HG03045 (cell line): ENCODE measurements around the gene C16orf96.
"Not testable (repeated sequence)": the region's sequence is repeated elsewhere in the genome, so short reads cannot be mapped to it uniquely, and the experiment has no call there.

Experiments
- ATAC-seq: cut with Tn5 transposase; IDR thresholded peaks from one replicate; pipeline ENCODE4 v1.9.1; 2021; ENCODE audit warnings: mild to moderate bottlenecking, moderate library complexity; ENCODE audit not compliant: unreplicated experiment

The C16orf96 gene

DNA sequence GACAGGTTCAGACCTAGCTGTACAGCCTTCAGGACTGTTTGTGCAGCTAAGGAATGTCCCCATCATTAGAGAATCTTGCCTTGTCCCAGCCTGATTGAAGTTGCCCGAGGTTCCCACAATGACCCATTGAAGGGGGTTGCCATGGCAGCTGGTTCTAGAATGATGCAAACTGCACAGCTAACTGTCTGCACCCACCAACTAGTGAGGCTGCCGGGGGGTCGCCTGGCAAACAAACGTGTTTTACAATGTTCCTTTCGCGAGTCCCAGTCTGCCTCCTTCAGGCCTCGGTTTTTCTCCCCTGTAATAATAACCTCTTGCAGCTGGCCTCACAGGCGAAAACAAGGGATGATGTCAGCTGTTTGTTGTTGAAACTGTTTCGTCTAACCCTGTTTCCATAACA is 5.5 kb downstream of the C16orf96 start:
- ATAC-seq, result no peak

DNA sequence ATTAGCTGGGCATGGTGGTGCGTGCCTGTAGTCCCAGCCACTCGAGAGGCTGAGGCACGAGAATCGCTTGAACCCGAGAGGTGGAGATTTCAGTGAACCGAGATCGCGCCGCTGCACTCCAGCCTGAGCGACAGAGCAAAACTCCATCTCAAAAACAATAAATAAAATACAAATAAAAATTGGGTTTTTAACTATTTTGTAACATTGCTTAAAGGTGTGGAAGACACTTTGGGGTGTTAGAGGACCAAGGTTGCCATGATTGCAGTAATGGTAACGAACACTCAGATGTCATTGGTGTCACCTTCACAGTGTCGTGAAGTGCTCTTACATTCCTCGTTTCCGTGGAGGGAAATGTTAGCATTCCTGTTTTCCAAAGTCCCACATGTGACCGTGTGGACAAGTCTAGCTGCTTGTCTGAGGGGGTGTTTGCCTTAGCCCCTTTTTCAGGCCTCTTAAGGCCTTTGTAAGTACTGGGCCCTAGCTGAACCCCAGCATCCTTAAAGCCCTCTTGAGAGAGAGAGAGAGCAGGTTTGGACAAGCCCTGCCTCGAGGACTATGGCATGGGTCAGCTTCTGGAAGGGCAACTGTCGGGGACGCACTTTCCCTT is 8.6 kb downstream of the C16orf96 start:
- ATAC-seq, result no peak

DNA sequence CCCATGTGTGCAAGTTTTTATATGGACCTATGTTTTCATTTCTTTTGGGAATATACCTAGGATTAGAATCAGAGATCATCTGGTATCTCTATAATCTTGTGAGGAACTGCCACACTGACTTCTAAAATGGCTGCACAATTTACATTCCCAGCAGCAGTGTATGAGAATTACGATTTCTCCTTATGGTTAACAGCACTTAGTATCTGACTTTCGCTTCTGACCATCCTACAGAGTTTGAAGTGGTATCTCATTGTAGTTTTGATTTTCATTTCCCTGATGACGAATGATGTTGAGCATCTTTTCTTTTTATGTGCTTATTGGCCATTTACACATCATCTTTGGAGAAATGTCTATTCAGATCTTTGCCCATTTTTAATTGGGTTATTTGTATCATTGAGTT is 10.0 kb downstream of the C16orf96 start:
- ATAC-seq, result no peak

DNA sequence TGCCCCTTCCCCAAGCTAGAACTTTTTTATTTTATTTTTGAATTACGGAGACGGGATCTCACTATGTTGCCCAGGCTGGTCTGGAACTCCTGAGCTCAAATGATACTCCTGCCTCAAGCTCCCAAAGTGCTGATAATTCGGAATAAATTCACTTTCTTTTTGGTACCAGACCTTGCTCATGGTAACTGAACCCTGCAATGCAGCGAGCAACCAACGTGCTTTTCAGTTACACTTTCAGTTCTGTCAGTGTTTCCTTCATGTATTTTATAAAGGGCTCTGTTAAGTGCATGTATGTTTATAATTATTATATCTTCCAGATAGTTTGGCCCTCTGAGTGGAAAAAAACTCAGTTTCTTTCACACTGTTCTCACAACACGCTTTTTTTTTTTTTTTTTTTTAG is 13.9 kb downstream of the C16orf96 start:
- ATAC-seq, result no peak

DNA sequence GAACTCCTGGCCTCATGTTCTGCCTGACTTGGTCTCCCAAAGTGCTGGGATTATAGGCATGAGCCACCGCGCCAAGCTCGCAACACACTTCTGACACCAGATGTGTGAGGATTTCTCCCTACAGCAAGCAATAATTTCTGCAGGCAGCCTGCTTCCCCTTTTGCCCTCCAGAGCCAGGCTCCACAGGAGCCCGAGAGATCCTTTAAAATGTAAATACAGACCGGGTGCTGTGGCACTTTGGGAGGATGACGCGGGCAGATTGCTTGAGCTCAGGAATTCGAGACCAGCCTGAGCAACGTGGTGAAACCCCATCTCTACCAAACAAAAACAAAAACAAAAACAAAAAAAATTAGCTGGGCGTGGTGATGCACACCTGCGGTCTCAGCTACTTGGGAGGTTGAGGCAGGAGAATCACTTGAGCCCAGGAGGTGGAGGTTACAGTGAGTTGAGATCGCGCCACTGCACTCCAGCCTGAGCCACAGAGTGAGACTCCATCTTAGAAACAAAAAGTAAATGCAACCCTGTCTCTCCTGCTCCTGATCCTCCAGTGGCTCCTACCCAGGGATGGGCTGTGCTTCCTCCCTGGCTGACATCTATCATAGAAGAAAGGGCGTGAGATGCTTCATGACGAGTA is 14.7 kb downstream of the C16orf96 start:
- ATAC-seq, result no peak

DNA sequence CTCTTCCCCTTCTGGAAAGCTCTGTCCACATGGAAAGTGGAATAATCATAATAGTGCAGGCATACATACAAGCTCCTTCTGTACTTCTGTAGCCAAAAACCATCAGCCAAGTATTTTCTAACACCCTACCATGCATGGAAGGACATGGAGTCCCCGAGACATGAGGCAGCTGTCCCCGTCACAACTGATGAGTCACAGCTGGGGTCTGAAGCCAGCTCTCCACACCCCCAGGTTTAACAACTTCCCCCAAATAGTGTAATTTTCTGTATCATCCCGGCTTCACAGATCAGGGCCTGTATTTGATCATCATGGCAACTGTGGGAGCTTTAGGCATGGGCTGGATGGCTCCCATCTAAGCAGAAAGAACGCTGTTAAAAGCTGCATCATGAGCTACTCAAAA is 16.6 kb downstream of the C16orf96 start:
- ATAC-seq, result no peak

DNA sequence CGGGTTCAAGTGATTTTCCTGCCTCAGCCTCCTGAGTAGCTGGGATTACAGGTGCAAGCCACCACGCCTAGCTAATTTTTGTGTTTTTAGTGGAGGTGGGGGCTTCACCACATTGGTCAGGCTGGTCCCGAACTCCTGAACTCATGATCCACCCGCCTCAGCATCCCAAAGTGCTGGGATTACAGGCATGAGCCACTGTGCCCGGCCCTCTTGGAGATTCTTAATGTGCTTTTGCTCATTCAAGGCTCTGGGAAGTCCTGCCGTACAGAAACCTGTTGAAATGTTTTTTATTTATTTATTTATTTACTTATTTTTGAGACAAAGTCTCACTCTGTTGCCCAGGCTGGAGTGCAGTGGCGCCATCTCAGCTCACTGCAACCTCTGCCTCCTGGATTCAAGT is 17.8 kb downstream of the C16orf96 start:
- ATAC-seq, result not testable (repeated sequence)

DNA sequence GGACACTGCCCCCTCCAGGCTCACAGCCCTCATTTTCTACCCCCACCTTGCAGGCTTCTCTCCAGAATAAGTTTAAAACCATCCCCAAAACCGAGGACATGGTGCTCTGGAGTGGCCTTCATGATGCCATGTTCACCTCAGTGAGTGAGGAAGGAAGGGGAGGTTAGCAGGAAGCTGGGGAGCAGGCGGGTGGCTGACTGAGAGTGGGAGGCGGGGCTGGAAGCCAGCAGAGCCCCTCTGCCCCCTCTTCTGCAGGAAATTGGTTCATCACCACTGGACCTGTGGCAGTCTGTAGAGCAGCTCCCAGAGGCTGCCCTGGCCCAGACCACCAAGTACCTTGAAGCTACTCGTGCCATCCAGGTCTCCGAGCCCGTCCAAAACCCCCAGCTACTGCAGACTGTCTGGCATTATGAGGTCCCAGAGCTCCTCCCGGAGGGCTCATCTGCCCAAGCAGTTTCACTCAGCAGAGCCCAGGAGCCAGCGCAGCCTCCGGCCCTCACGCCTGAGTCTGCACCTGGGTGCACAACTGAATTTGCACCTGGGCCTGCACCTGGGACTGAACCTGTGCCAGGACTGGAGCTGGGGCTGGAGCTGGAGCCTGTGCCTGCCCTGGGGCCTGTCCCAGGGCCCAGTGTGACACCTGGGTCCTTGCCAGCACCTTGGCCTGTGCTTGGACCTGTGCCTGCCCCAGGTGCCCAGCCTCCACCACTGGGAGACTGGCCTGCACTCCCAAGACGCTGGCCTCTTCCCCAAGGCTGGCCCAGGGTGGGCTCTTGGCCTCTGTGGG is 19.0 kb downstream of the C16orf96 start:
- ATAC-seq, result no peak

DNA sequence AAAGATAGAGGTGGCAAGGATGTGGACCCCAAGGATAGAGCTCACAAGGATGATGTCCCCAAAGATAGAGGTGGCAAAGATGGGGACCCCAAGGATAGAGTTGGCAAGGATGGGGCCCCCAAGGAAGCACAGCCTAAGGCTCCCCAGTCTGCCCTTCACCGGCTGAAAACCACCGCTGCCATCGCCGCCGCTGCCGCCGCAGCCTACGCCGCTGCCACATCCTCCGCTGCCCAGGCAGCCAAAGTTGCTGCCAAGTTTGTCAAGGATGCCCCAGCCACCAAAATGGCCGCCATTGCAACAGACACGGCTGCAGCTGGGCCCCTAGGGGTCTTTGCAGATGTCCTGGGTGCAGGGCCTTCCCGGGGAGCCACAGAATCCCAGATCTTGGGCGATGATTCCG is 19.9 kb downstream of the C16orf96 start:
- no peak for ATAC-seq

DNA sequence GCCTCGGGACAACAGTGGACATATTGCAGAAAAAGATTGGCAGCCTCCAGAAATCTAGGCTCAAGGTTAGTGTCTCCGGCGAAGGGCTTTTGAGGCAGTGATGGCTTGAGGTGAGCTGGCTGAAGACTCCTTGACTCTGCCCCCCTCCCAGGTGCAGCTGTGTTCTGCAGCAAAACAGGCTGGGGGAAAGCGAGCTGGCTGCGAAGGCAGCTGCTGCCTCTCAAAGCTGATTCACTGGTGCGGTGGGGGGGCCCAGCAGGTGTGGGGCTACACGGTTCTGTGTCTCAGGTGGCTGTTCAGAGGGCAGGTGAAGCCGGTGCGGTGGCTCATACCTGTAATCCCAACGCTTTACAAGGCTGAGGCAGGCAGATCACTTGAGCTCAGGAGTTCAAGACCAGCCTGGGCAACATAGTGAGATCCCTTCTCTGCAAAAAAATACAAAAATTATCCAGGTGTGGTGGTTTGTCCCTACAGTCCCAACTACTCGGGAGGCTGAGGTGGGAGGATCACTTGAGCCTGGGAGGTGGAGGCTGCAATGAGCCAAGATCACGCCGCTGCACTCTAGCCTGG is 22.9 kb downstream of the C16orf96 start:
- ATAC-seq, result no peak

DNA sequence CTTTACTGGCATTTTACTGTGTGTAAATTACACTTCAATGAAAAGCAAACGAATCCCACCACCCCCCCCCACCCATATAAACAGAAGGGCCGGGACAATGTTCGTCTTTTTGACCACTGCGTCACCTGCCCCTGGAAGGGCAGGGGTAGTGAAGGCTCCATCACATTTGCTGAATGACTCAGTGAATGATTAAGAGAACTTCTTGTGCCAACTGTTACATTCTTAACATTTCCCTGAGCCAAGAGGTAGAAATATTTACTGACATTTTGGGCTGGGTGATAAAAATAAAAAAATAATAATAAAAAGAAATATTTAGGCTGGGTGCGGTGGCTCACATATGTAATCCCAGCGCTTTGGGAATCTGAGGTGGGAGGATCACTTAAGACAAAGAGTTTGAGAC is 24.1 kb downstream of the C16orf96 start:
- ATAC-seq, result no peak

DNA sequence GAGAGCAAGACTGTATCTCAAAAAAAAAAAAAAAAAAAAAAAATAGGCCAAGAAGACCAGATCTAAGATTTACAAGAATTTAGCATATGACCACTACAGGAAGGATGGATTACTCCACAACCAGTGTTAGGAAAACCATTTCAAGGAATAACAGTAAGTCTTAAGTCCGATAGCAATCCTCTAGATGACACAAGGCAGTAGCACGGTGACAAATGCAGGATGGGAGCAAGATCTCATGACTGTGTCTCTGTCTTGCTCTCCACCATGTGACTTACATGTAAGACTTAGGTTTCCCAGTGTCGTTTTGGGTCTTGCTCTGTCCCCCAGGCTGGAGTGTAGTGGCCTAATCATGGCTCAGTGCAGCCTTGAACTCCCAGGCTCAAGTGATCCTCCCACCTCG is 27.8 kb downstream of the C16orf96 start:
- ATAC-seq, result no peak

DNA sequence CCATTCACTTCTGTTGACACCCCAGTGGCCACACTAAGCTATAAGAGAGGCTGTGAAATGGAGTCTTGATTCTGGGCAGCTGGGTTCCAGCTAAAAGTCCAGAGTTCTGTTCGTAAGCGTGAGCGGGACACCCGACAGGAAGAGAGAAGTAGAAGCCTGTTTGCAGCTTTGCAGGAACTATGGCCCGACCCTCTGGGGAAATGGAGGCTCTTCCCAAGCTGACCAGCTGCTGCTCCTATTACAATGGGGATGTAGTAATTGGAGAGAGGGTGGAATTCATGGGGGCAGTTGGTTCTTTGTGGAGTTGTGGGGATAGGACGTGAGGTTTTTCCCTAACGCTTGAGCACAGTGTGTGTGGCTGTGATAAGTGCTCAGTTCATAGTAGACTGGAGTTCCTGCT is 30.2 kb downstream of the C16orf96 start:
- no peak for ATAC-seq

DNA sequence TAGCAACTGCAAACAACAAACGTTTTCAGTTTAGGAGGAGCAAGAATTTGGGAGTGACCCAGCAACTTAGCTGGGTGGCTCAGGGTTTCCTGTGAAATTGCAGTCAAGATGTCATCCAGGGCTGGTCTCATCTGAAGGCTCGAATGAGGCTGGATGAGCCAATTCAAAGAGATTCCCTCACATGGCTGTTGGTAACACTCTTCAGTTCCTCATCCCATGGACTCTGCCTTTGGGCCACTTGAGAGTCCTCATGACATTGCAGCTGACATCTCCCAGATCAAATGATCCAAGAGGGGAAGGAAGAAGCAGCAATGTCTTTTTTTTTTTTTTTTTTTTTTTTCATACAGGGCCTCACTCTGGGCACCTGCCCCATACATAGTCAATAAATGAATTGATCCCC is 32.2 kb downstream of the C16orf96 start:
- ATAC-seq, result no peak

DNA sequence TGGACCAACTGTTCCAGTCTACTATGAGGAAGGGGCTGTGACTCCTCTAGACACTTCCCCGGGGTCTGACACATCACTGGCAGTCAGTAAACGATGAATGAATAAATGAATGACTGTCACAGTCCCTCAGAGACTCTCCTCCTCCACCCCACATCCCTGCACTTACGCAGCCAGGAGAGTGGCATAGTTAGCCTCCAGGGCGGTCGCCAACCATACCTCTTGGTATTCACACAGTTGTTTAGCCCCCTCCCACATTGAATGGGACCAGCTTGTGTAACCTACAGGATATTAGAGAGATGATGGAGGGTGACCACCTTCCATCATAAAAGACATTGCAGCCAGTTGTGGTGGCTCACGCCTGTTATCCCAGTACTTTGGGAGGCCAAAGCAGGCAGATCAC is 32.8 kb downstream of the C16orf96 start:
- ATAC-seq, result no peak

DNA sequence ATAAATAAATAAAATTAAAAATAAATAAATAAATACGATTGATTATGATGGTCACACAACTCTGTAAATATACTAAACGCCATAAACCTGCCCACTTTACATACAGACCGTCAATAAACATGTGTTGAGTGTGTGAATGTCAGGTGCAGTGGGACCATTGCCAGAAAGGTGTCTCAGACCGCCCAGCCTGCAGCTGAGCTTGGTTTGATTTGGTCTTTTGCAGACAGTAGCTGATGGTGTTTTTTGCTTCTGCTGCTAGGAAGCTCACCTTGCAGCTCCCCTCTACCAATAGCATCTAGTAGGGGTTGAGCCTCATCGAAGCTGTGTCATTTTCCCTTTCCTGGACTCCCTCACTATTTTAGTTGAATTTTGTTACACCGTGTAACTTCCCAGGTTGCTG is 35.1 kb downstream of the C16orf96 start:
- ATAC-seq, result no peak

DNA sequence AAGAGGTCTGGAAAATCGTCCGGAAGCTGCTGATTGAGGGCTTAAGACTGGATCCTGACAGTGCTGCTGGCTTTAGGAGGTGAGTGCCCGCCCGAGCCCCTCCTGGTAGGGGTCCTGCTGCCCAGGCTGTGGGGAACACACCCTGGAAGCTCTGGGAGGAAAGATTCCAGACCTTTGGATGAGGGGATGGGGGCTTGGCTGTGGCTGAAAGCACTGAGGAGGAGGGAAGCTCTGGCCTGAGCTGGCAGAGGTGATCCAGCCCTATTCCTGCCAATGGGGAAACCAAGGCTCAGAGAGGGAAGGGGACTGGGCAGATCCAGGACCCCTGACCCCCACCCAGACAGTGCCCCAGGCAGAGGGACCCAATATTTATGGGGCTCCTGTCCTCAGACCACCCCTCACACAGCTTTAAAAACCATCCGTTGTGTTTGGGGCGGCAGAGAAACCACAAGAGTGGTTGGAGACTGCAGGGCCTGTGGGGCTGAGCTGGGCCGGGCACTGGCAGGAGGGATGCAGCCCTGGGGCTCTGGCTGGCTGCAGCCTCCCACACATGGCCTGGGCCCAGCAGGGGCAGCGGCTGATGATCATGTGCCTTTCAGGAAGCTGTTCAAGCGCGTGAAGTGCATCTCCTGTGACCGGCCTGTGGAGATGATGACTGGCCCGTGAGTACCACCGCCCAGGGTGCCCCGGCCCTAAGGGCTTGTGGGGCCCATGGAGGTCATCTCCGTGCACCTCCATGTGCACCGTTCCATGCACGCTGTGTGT is 35.7 kb downstream of the C16orf96 start:
- no peak for ATAC-seq

DNA sequence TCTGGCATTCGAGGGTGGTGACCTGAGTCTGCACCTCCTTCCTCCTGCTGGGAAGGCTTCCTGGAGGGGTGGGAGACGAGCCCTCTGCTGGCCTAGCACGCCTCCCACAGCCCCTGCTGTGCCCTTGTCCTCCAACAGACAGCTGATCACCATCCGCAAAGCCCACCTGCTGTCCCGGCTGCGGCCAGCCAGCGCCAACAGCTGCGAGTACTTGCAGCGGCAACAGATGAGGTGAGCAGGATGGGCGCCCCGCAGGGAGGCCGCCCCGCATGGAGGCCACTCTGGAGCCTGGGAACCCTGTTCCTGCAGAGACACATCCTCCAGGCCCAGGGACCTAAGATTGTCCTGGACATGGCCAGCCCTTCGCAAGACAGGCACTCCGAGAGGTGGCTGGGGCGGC is 36.9 kb downstream of the C16orf96 start:
- ATAC-seq, result no peak

DNA sequence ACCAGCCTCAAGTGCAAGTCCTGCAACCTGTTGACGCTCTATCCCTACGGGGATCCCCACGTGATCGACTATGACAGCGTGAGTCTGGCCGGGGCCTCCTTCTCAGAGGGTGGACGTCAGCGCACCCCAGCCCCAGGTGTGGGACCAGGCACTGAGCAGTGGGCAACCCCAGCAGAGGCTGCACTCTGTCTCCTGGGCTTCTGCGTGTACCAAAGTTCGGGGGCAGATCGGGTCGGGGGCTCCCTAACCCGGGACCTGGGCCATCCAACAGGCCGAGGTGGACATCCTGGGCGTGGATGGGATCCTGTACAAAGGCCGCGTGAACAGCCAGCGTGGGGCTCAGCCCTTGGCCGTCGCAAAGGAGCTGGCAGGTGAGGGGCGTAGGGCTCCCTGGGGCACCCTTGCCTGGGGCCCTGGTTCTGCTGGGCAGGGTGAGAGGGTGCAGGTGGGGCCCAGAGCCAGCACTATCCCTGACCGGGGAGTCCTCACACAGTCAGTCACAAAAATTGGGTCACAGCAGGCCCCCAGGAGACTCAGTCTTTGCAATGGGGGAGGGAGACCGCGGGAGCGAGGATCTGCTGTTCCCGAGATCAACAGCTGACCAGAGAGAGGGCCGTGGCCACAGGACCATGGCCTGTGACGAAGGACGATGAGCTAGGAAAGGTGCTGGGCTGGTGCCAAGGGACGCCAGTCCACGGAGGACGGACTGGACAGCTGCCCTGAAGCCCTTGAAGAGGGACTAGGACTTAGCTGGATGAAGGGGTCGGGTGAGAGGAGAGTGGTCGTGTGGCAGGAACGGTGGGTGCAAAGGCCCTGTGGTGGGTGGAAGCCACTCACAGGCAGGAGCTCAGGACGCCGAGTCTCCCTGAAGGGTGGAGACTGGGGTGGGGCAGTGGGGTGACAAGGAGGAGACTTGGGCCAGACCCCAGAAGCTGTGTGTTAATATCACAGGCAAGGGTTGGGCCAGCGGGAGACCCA is 38.6 kb downstream of the C16orf96 start:
- ATAC-seq, result no peak

DNA sequence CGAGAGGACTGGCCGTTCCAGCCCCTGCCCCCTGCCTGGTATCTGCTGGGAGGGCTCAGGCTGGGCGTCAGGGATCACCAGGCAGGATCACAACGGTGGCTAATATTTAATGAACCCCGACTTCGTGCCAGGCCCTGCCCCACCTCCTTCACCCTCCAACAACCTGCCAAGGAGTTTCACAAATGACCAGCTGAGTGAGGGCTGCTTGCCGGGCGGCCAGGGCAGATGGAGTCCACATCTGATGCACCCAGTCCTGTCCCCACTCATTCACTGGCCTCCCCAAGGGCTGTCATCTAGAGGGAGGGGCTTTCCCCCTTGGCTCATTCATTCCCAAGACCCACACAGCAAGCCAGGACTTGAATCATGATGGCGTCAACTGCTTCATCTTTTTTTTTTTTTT is 41.0 kb downstream of the C16orf96 start:
- no peak for ATAC-seq
